IMR-90 (cell line): ENCODE data around the gene GEMIN8. TPM values are rescaled to one million over a fixed set of nuclear protein-coding genes. Genes with fewer than 3 reads are reported as not detected.

ENCODE experiments used
- ATAC-seq: fragments of 200-7000 bp; cut with Tn5 transposase; 2 replicates; pipeline ENCODE4 v1.9.1; 2020; ENCODE audit warnings: low read depth, mild to moderate bottlenecking, moderate library complexity
- BruUV-seq: library from RNA; stranded (reverse); fragments of 400-500 nt; replicated peaks from 2 replicates; lab custom pipeline; 2021; lab: Mats Ljungman, UMichigan
- CTCF ChIA-PET: fragments of 300-600 bp; formaldehyde crosslinking; extraction: SDS; loops from one replicate; lab custom pipeline; 2021; ENCODE audit warnings: antibody characterized with exemption; lab: Yijun Ruan, JAX
- POLR2A ChIA-PET: fragments of 300-600 bp; sonication (Branson Sonifier 250); formaldehyde crosslinking; loops from one replicate; lab custom pipeline; 2022; ENCODE audit warnings: antibody characterized with exemption; ENCODE audit not compliant: unreplicated experiment; lab: Charles Lee
- DNase-seq: peaks from one replicate; pipeline ENCODE4 v3.0.0; 2013
- H2AFZ ChIP-seq: replicated peaks from 2 replicates; pipeline ENCODE3; 2013; ENCODE audit warnings: low read length, mild to moderate bottlenecking; ENCODE audit not compliant: poor library complexity
- H2AK5ac ChIP-seq: 2 replicates; pipeline ENCODE4 v1.6.1; 2013; ENCODE audit warnings: low read depth, low read length, inconsistent platforms
- H2AK9ac ChIP-seq: replicated peaks from 2 replicates; pipeline ENCODE3; 2013; ENCODE audit warnings: mild to moderate bottlenecking, low read depth, low read length, moderate library complexity; ENCODE audit not compliant: poor library complexity
- H2BK120ac ChIP-seq: 2 replicates; pipeline ENCODE4 v1.6.1; 2013; ENCODE audit warnings: low read depth, low read length, inconsistent platforms
- H2BK15ac ChIP-seq: 3 replicates; pipeline ENCODE4 v1.6.1; 2013; ENCODE audit warnings: low read depth, low read length, inconsistent platforms
- H2BK20ac ChIP-seq: 2 replicates; pipeline ENCODE4 v1.6.1; 2013; ENCODE audit warnings: low read depth, mild to moderate bottlenecking, inconsistent platforms, low read length, moderate library complexity
- H2BK5ac ChIP-seq: 2 replicates; pipeline ENCODE4 v1.6.1; 2013; ENCODE audit warnings: mild to moderate bottlenecking, low read depth, low read length, inconsistent platforms; ENCODE audit not compliant: poor library complexity, severe bottlenecking
- H3K14ac ChIP-seq: replicated peaks from 2 replicates; pipeline ENCODE4 v1.6.1; 2013; ENCODE audit warnings: low read depth, low read length, inconsistent platforms
- H3K18ac ChIP-seq: 2 replicates; pipeline ENCODE4 v1.6.1; 2013; ENCODE audit warnings: low read depth, low read length, control low read depth
- H3K23ac ChIP-seq: 2 replicates; pipeline ENCODE4 v1.6.1; 2013; ENCODE audit warnings: low read depth, low read length, inconsistent platforms
- H3K27ac ChIP-seq: 2 replicates; pipeline ENCODE4 v1.5.1; 2013; ENCODE audit warnings: mild to moderate bottlenecking, control low read depth, low read length; ENCODE audit not compliant: insufficient read depth
- H3K27me3 ChIP-seq: 2 replicates; pipeline ENCODE4 v1.6.1; 2013; ENCODE audit warnings: low read length; ENCODE audit not compliant: control insufficient read depth, insufficient read depth
- H3K36me3 ChIP-seq: 2 replicates; pipeline ENCODE4 v1.6.1; 2013; ENCODE audit warnings: low read length, mixed read lengths; ENCODE audit not compliant: control insufficient read depth, insufficient read depth
- H3K4ac ChIP-seq: 2 replicates; pipeline ENCODE4 v1.6.1; 2013; ENCODE audit warnings: low read depth, low read length, inconsistent platforms
- H3K4me1 ChIP-seq: 2 replicates; pipeline ENCODE4 v1.6.1; 2013; ENCODE audit warnings: low read length, mixed read lengths; ENCODE audit not compliant: control insufficient read depth, insufficient read depth
- H3K4me2 ChIP-seq: 2 replicates; pipeline ENCODE4 v1.6.1; 2013; ENCODE audit warnings: low read depth, mild to moderate bottlenecking, control low read depth, low read length, moderate library complexity
- H3K4me3 ChIP-seq: 2 replicates; pipeline ENCODE4 v1.5.1; 2013; ENCODE audit warnings: low read depth, mild to moderate bottlenecking, control low read depth, low read length, moderate library complexity; ENCODE audit not compliant: insufficient read depth
- H3K56ac ChIP-seq: 2 replicates; pipeline ENCODE4 v1.6.1; 2013; ENCODE audit warnings: low read length, inconsistent platforms; ENCODE audit not compliant: insufficient read depth; ENCODE audit errors: extremely low read depth
- H3K79me1 ChIP-seq, 2 experiments: 2 replicates each; pipeline ENCODE4 v1.6.1; 2013; ENCODE audit warnings: low read length in 2 of 2, inconsistent platforms in 1 of 2, low read depth in 1 of 2
- H3K9ac ChIP-seq: 2 replicates; pipeline ENCODE4 v1.6.1; 2013; ENCODE audit warnings: low read depth, low read length, control low read depth
- H3K9me1 ChIP-seq: 2 replicates; pipeline ENCODE4 v1.6.1; 2013; ENCODE audit warnings: low read length, inconsistent platforms; ENCODE audit not compliant: insufficient read depth
- H3K9me3 ChIP-seq: 2 replicates; pipeline ENCODE4 v1.6.1; 2013; ENCODE audit warnings: low read length; ENCODE audit not compliant: control insufficient read depth, insufficient read depth
- H4K20me1 ChIP-seq: 2 replicates; pipeline ENCODE4 v1.6.1; 2013; ENCODE audit warnings: low read length, inconsistent platforms; ENCODE audit not compliant: insufficient read depth
- H4K5ac ChIP-seq: 2 replicates; pipeline ENCODE4 v1.6.1; 2013; ENCODE audit warnings: mild to moderate bottlenecking, low read depth, low read length, control low read depth
- H4K8ac ChIP-seq, 2 experiments: 2 replicates each; pipeline ENCODE4 v1.6.1; 2013; ENCODE audit warnings: low read depth in 2 of 2, low read length in 2 of 2, control low read depth in 1 of 2, inconsistent platforms in 1 of 2
- H4K91ac ChIP-seq: 2 replicates; pipeline ENCODE4 v1.6.1; 2013; ENCODE audit warnings: low read depth, low read length, inconsistent platforms; ENCODE audit not compliant: insufficient read depth
- CEBPB ChIP-seq: IDR thresholded peaks from 2 replicates; pipeline ENCODE4 v1.6.1; 2012; ENCODE audit warnings: low read depth, low read length, improper control_type of control experiment
- CHD1 ChIP-seq: IDR thresholded peaks from 2 replicates; pipeline ENCODE4 v1.6.1; 2012; ENCODE audit warnings: low read depth, low read length, improper control_type of control experiment
- RAD21 ChIP-seq: IDR thresholded peaks from 2 replicates; pipeline ENCODE4 v1.6.1; 2012; ENCODE audit warnings: low read length, improper control_type of control experiment
- RCOR1 ChIP-seq: IDR thresholded peaks from 2 replicates; pipeline ENCODE4 v1.6.1; 2012; ENCODE audit warnings: mild to moderate bottlenecking, low read length, improper control_type of control experiment; ENCODE audit not compliant: insufficient replicate concordance
- WGBS, 2 experiments: methylation state at CpG; one replicate each; pipeline versions ENCODE4 v1.1.5 to v1.1.7; 2013; ENCODE audit warnings: missing lambda C conversion rate in 2 of 2; ENCODE audit not compliant: insufficient read length in 1 of 2; ENCODE audit errors: extremely low coverage in 2 of 2; 5-methylcytosine and 5-hydroxymethylcytosine counted together
- dilution Hi-C: fragments of 300-500 bp; cut with HindIII; formaldehyde crosslinking; loops from one replicate; pipeline ENCODE4 v1.14.3; 2018; ENCODE audit warnings: low sequenced_read_pairs; ENCODE audit not compliant: unreplicated experiment
- in situ Hi-C: fragments of 300-500 bp; cut with MboI; formaldehyde crosslinking; loops from 3 replicates; pipeline ENCODE4 v1.14.3; 2019; ENCODE audit warnings: low sequenced_read_pairs, inconsistent platforms, mixed read lengths
- intact Hi-C: fragments of 100-400 bp; cut with micrococcal nuclease; formaldehyde crosslinking; loops from 2 replicates; pipeline ENCODE4 v1.10.0; 2022
- polyA plus RNA-seq, 3 experiments: library from polyadenylated mRNA; depleted of rRNA; stranded (reverse); fragments of >200 nt; gene quantifications; 2 replicates each; pipeline ENCODE4 v1.2.3, GENCODE V29; 2012; ENCODE audit warnings: low replicate concordance in 1 of 3
- total RNA-seq: library from RNA; depleted of rRNA; stranded (reverse); fragments of >200 nt; gene quantifications from 2 replicates; pipeline ENCODE4 v1.2.3, GENCODE V29; 2012; rRNA removed

GEMIN8 gene
- total and polyA plus RNA-seq, 2 of the 4 experiments (the other 2 are of a cell fraction), result 12.0 to 24.1 TPM

DNA sequence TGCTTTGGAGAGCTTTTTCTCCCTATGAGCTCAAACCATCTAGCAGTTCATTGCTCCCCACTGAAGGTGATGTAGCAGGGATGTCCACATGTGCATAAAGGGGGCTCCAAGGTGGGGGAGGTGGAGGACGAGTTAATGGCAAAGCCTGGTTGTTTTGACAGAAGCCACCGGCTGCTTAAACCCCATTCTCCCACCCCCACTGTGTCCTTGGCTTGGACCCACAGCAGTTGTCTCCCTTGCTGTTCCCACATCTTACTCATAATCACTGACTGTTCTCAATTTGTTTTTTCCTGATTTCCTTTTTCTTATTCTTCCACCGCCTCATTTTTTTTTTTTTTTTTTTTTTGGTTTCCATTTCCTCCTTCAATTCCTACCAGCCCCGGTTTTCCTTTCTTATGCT, 72.7 kb downstream of the GEMIN8 start:
- dilution Hi-C loops (no loop called here), intact Hi-C loops (no loop called here), in situ Hi-C loops (no loop called here)
- H3K4me2 ChIP-seq, result no peak overlapping the region
- H3K23ac ChIP-seq, result no peak overlapping the region
- no peak overlapping the region for H2BK120ac ChIP-seq
- H4K91ac ChIP-seq, result no peak overlapping the region
- no peaks in the 10 kb centered on the region for H3K4me1 ChIP-seq
- H3K56ac ChIP-seq, result no peak overlapping the region
- no peak overlapping the region for H2AK9ac ChIP-seq
- H2AK5ac ChIP-seq, result no peak overlapping the region
- no peak overlapping the region for H2BK15ac ChIP-seq
- H3K9ac ChIP-seq, result no peak overlapping the region
- no CpG with 5 or more reads among the region's 4 CpGs for WGBS, 2 experiments
- DNase-seq, result no peak
- H4K20me1 ChIP-seq, result no peaks in the 10 kb centered on the region
- no peak overlapping the region for H3K4me3 ChIP-seq
- no peak overlapping the region for H3K27ac ChIP-seq
- CTCF ChIA-PET, result no interaction called here
- H3K18ac ChIP-seq, result no peak overlapping the region
- no peak overlapping the region for H3K14ac ChIP-seq
- H3K9me1 ChIP-seq, result no peaks in the 10 kb centered on the region
- no peak overlapping the region for H4K8ac ChIP-seq
- H2BK20ac ChIP-seq, result no peak overlapping the region
- no peak overlapping the region for H2AFZ ChIP-seq
- H3K9me3 ChIP-seq, result no peaks in the 10 kb centered on the region
- H3K27me3 ChIP-seq, result peaks cover 6% of the 10 kb centered on the region
- no peak overlapping the region for H4K5ac ChIP-seq
- H2BK5ac ChIP-seq, result no peak overlapping the region
- no peaks in the 10 kb centered on the region for H3K79me1 ChIP-seq
- no peak overlapping the region for H3K4ac ChIP-seq
- no peak for ATAC-seq
- BruUV-seq, result no TSS peak
- POLR2A ChIA-PET, result no interaction called here
- no peak for TF ChIP-seq CHD1
- TF ChIP-seq CEBPB, result no peak
- TF ChIP-seq RAD21, result no peak
- TF ChIP-seq RCOR1, result no peak
- no peaks in the 10 kb centered on the region for H3K36me3 ChIP-seq

Other genes starting within 250 kb of the GEMIN8 start
- gene GPM6B, start 212.8 kb downstream of the GEMIN8 start, total RNA-seq, result 4.2 and 5.9 TPM in 2 replicates
- 3.4 and 4.2 TPM in 2 replicates for gene GPM6B, start 212.8 kb downstream of the GEMIN8 start, polyA plus RNA-seq (2012; rRNA removed)